ENCODE results near the gene SLC35A5.
A peak's percentile ranks its signal among the peaks of the same experiment; 100 is the strongest.

The SLC35A5 gene

GRCh38 chr3:112633757-112634156, 71.9 kb downstream of the SLC35A5 start:
- H3K27me3 ChIP-seq, result no peaks in the 10 kb centered on the region
- H3K4me1 ChIP-seq, result peaks cover 0 to 73% (median 41%) of the 10 kb centered on the region in 4 donors
- DNase-seq, result no peak
- H3K9me3 ChIP-seq, result no peaks in the 10 kb centered on the region
- peak overlapping the region in 1 of 2 donors; percentile 87 for H3K27ac ChIP-seq
- intact Hi-C loops (cut with DNase I; ENCODE audit: low total_unique reads), result no loop called here
- no peaks in the 10 kb centered on the region for H3K36me3 ChIP-seq
- no peak for TF ChIP-seq CTCF (IDR thresholded peaks at IDR 0.05)
- no peak overlapping the region for H3K4me3 ChIP-seq

GRCh38 chr3:112634786-112635541, 73.1 kb downstream of the SLC35A5 start:
- H3K4me3 ChIP-seq, result peak overlapping the region in 1 of 2 donors; percentile 6
- H3K36me3 ChIP-seq, result no peaks in the 10 kb centered on the region
- H3K27me3 ChIP-seq, result no peaks in the 10 kb centered on the region
- no peak for DNase-seq
- intact Hi-C loops (cut with DNase I; ENCODE audit: low total_unique reads), result no loop called here
- TF ChIP-seq CTCF (IDR thresholded peaks at IDR 0.05), result no peak
- H3K4me1 ChIP-seq, result peaks cover 0 to 78% (median 50%) of the 10 kb centered on the region in 4 donors
- H3K27ac ChIP-seq, result peak overlapping the region; percentile 65 to 87
- no peaks in the 10 kb centered on the region for H3K9me3 ChIP-seq
